ENCODE results near the gene AUTS2.

Gene AUTS2

GRCh38 chr7:69763513-69763912 lies 165.2 kb downstream of the AUTS2 start:
- POLR2A ChIA-PET = no interaction called here
- CTCF ChIA-PET = no interaction called here
- no peak for TF ChIP-seq CTCF (IDR thresholded peaks at IDR 0.05; ENCODE audit: insufficient read depth, low read length, missing control alignments)
- H3K4me3 ChIP-seq (ENCODE audit: low read depth, low read length) = no peak overlapping the region
- DNase-seq (ENCODE audit: low read depth, low spot score) = no peak

GRCh38 chr7:69764147-69764546 lies 165.9 kb downstream of the AUTS2 start:
- H3K4me3 ChIP-seq (ENCODE audit: low read depth, low read length) = no peak overlapping the region
- no peak for DNase-seq (ENCODE audit: low read depth, low spot score)
- TF ChIP-seq CTCF (IDR thresholded peaks at IDR 0.05; ENCODE audit: insufficient read depth, low read length, missing control alignments) = no peak
- CTCF ChIA-PET = no interaction called here
- POLR2A ChIA-PET = no interaction called here

GRCh38 chr7:69764681-69765080 lies 166.4 kb downstream of the AUTS2 start:
- DNase-seq (ENCODE audit: low read depth, low spot score) = no peak
- POLR2A ChIA-PET = no interaction called here
- CTCF ChIA-PET = no interaction called here
- no peak for TF ChIP-seq CTCF (IDR thresholded peaks at IDR 0.05; ENCODE audit: insufficient read depth, low read length, missing control alignments)
- H3K4me3 ChIP-seq (ENCODE audit: low read depth, low read length) = no peak overlapping the region

DNA sequence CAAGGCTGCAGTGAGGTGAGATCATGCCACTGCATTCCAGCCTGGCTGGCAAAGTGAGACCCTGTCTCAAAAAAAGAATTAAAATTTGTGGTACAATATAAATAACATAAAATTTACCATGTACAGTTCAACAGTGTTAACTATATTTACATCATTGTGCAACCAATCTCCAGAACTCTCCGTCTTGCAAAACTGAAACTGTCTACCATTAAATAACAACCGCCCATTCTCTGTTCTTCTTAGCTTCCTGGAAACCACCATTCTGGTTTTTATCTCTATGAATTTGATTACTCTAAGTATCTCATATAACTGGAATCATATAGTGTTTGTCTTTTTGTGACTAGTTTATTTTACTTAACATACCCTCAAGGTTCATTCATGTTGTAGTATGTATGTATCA lies 167.6 kb downstream of the AUTS2 start:
- POLR2A ChIA-PET = no interaction called here
- no peak for DNase-seq (ENCODE audit: low read depth, low spot score)
- CTCF ChIA-PET = no interaction called here
- no peak overlapping the region for H3K4me3 ChIP-seq (ENCODE audit: low read depth, low read length)
- TF ChIP-seq CTCF (IDR thresholded peaks at IDR 0.05; ENCODE audit: insufficient read depth, low read length, missing control alignments) = no peak

DNA sequence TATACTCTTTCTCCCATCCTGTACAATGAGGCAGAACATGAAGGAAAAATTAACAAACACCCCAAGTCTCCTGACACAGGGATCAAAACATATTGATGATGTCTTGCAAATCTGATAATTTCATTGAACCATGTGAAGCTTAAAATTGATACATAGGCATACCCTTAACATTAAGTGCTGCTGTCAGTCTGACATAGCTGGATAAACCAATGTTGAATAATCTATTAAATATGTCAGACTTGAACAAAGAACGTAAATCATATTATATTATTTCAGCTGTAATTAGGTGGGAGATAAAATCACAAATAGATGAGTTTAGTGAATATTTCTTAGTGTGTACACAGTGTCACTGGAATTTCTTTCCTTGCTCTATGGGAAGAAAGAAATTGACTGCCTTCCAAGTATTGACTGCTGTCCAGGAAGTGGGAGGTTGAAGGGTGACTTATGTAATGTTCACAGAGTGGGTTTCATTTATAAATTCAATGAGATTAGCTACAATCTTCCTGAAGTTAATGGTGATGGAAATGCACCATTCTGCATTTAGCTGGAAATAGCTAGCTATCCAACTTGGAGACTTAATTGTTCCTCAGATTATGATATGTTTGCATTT lies 170.8 kb downstream of the AUTS2 start:
- POLR2A ChIA-PET = no interaction called here
- CTCF ChIA-PET = no interaction called here
- no peak for DNase-seq (ENCODE audit: low read depth, low spot score)

GRCh38 chr7:69769826-69770225 lies 171.6 kb downstream of the AUTS2 start:
- ChIA-PET CTCF (no interaction called here), POLR2A (no interaction called here)
- no peak for TF ChIP-seq CTCF (IDR thresholded peaks at IDR 0.05; ENCODE audit: insufficient read depth, low read length, missing control alignments)
- H3K4me3 ChIP-seq (ENCODE audit: low read depth, low read length) = no peak overlapping the region
- DNase-seq (ENCODE audit: low read depth, low spot score) = no peak

More for the DNA sequence above, 170.8 kb downstream of the AUTS2 start:
- no peak overlapping the region for H3K4me3 ChIP-seq (ENCODE audit: low read depth, low read length)
- TF ChIP-seq CTCF (IDR thresholded peaks at IDR 0.05; ENCODE audit: insufficient read depth, low read length, missing control alignments) = no peak
